ENCODE measurements around the gene SYNC.
"Not testable (repeated sequence)": the region's sequence is repeated elsewhere in the genome, so short reads cannot be mapped to it uniquely, and the experiment has no call there.

The SYNC gene

GRCh38 chr1:32635508-32636277, 66.9 kb downstream of the SYNC start:
- no peak for DNase-seq

DNA sequence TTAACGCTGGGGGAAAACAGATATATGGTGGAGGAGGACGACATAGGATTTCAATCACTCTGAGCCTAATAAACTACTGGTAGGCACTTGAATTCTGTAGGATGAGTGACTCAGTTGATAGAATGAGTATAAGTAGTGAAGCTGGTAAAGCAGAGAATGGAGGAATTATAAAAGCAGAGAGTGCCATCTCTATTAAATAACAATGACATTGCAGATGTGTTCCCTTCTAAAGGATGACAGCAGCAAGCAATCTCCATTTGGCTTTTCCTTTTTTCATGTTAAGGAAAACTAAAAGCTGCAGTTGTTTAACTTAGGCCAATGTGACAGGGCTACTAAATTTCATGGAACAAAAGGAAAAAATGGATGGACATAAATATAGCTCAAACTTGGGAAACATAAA, 69.7 kb downstream of the SYNC start:
- DNase-seq, result no peak

GRCh38 chr1:32630173-32630572, 72.4 kb downstream of the SYNC start:
- DNase-seq, result not testable (repeated sequence)
